Stimulated activated CD4-positive, alpha-beta T cell treated with anti-CD3 and anti-CD28 coated beads, Interleukin-4, amount 100 ng/mL, for 48 hours (primary cell): ENCODE measurements around the gene BARHL2.

ENCODE experiments used
- DNase-seq, 2 donors: peaks; one replicate each; pipeline ENCODE4 v3.0.0-alpha.2; 2020; ENCODE audit warnings: low read depth in 2 of 2

Gene BARHL2

DNA sequence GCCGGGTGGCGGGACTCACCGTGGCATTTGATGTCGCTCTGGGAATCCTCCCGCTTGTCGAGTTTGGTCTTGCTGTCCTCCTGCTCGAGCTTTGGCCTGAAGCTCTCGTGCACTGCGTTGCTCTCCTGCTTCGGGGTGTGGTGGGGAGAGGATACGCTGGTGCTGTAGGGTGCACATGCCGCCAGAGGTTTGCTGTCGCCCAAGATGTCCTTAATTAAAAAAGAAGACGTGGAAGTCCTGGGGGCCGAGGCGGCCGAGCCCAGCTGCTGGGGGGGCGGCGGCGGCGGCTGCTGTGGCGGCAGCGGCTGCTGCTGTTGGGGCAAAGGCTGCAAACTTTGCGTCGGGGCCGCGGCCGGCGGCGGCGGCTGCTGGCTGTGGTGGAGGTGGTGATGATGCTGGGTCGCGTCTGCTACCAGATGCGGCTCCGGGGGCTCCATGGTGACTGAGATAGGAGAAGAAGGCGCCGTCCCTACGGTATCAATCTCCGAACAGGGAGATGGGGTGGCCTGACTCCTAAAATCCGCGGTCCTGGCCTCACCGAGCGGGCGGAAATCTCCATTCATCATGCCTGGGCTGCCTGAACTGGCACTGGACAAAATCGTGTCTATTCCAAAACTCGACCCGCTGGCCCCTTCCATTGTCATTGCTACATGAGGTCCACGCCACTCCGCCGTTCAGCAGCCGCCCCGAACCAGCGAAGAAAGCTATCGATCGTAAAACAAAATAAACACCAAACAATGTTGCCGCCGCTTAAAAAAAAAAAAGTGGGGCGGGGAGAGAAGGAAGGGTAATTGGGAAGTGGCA lies at the start of gene BARHL2:
Gene BARHL2 (minus strand): TSS at position 751 of the 804 bp plus-strand sequence. CDS start 107 bp downstream, at position 644.
- no peak for DNase-seq

DNA sequence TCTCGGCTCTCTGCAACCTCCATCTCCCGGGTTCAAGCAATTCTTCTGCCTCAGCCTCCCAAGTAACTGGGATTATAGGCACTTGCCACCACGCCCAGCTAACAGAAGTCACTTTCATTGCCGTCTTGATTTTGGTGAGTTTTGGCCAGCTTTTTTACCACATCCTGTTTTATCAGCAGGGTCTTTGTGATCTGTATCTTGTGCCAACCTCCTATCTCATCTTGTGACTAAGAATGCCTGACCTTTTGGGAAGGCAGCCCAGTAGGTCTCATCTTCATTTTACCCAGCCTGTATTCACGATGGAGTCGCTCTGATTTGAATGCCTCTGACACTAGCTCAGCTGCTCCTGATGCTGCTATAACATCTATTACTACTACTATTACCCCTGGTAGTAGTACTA lies 46.8 kb upstream of the BARHL2 start:
- DNase-seq: no peak

DNA sequence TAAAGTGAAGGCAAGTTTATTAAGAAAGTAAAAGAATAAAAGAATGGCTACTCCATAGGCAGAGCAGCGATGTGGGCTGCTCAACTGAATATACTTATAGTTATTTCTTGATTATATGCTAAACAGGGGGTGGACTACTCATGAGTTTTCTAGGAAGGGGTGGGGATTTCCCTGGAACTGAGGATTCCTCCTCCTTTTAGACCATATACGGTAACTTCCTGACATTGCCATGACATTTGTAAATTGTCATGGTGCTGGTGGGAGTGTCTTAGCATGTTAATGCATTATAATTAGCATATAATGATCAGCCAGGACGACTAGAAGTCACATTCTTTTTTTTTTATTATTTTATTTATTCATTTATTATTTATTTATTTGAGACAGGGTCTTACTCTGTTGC lies 46.4 kb upstream of the BARHL2 start:
- no peak for DNase-seq

DNA sequence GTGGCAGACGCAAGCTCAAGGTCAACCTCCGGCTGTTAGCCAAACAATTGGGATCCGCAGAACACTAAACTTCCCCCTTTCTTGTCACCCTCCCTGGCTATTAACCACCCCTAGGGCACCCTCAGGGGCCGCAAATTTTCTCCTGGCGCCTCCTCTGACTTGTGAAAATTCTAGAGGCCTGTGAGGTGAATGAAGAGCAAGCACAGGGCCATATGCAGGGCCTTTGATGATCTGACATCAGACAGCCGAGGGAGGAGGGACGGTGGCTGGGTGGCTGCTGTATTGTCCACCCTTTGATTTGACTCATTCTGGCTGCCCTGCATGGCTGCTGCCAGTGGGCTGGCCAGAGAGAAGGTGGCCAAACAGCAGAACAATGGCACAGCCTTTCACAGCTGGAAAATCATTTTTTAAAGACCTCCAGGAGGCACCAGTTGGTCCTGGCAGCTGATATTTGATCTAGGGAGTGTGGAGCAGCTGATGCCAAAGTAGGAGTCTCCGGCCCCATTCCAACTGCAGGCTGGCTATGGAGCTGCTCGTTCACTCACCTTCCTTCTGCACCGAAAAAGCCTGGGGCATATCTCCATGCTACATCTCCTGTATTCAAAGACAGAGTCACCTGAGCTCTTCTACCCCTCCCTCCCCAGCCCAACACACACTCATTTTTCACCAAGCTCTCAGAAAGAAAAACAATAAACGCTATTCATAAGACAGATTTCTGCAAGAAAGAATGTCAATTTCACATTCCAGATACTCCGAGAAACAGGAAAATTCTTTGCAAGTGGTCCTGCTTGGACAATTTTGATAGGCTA lies 44.9 kb upstream of the BARHL2 start:
- DNase-seq: no peak

DNA sequence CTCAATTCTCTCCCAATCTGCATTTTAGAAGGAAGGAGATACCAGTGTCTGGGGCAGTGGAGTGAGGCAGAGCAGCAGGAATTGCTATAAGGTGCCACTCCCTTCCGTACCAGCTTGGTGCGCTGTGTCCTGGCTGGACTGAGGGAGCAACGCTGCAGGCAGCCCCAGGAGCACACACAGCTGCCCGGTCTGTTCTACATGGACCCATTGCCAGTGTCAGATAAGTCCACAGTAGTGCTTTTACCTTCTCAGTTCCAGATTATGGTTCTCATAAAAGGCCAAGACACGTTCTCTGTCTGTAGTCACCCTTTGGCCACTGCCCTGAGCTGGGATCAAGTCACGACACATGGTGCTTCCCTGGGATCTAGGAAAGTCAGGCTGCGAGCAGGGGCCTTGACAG lies 44.1 kb upstream of the BARHL2 start:
- DNase-seq: no peak

DNA sequence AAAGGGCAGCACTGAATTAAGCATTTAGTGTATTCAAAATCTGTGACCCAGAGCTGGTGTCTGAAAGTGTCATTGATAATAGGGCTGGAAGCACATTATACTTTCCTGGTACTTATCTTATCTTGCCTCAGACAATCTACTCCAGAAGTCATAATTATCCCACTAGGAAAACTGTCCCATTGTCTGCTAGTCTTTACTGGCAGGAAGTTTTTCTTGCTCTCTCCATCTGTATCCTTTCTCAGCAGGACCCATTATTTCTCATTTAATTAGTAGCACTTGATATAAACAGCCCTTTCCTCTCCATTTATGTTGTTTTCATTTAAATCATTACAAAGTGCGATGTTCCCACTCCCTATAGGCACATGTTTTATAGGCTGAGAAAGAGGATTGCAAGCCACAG lies 36.5 kb upstream of the BARHL2 start:
- no peak for DNase-seq

DNA sequence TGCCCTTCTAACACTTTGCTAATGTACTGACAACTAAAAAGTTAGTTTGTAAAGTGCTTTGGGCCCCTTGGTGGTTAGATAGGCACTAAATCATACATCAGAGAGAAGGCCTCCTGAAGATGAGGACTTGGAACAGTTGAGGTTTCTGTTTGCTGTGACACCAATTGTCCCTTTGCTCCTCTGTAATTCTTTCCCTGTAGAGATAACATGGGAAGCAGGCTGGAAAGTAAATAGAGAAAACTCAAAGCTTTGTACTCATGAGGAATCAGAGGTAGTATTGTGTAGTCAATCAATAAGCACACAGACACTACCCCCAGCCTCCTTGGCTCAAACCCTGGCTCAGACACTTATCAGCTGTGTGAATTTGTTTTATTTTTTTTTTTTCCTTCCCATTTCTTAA lies 31.6 kb upstream of the BARHL2 start:
- no peak for DNase-seq

DNA sequence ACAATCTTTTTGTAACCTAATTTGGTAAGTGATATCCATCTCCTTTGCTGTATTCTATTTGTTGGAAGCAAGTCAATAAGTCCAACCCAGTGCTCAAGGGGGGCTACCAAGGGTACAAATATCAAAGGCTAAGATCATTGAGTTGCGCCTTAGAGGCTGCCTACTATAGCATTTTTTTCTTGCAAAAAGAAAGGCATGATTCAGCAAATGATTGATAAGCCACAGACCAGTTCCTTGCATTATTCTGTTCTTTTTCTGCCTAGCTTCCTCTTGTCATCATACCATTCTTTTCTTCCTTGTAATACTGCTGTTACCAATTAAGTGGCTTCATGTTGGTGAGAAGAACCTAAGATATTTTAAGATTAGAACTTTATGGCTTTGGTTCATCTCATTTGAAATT lies 29.8 kb upstream of the BARHL2 start:
- no peak for DNase-seq

DNA sequence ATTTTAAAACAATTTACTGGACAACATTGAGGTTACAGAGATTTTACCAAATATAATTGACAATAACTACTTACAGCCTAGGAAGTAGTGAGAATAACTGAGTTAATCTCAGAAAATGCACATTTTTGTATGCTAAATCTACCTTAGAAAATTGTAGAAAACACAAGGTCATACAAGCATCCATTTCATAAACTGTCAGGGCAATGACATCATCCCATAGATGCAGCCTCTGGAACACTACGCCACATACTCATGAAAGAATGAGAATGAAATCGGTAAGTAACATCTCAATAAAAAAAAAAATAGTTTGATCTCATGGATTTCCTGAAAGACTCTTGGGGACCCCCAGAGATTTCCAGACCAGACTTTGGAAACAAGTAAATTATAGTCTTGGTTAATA lies 28.9 kb upstream of the BARHL2 start:
- DNase-seq: no peak

DNA sequence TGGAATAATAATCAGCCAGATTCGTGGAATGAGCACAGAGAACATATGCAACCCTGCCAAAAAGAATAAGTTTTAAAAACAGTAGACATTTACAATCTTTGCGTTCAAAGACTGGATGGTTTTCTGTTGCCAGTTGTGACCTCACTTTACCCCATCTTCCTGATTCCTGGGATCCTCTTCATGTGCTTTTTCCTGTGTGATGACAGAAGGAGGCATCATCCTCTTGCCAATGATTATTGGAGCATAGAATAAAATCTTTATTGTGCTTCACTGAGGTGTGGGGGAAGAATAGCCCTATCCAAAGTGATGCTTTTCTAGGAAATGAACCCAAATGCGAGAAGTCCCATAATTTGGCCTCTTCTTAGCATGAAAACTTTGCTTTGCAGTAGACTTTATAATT lies 15.0 kb upstream of the BARHL2 start:
- no peak for DNase-seq

DNA sequence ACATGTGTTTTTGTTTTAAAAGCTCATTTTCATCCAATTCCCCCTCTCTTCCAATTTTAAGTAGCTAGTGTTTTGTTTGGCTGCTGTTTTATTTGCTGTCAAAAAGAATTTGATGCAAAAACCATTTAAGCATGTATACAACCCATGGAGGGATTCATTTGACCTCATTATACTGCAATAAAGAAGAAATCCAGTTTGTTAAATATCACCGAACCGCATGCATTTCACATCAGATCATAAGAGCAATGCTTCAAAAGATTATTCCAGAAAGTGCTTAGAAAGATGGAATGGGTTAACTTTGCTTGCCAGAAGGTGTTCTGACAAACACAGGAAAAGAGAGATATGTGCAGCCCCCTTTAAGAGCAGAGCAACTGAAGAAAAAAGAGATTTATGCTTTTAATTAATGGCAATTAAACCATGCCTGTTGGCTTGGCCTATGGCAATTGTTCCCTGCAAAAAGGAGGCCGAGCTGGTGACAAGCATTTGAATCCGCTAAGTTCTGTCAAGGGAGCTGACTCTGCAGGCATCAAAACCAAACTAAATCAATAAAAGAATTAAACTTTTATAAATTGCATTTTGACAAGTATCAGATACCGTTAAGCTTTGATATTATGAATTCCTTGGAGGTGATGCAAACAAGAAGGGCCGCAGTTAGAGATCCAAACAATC lies 14.4 kb upstream of the BARHL2 start:
- DNase-seq: no peak

DNA sequence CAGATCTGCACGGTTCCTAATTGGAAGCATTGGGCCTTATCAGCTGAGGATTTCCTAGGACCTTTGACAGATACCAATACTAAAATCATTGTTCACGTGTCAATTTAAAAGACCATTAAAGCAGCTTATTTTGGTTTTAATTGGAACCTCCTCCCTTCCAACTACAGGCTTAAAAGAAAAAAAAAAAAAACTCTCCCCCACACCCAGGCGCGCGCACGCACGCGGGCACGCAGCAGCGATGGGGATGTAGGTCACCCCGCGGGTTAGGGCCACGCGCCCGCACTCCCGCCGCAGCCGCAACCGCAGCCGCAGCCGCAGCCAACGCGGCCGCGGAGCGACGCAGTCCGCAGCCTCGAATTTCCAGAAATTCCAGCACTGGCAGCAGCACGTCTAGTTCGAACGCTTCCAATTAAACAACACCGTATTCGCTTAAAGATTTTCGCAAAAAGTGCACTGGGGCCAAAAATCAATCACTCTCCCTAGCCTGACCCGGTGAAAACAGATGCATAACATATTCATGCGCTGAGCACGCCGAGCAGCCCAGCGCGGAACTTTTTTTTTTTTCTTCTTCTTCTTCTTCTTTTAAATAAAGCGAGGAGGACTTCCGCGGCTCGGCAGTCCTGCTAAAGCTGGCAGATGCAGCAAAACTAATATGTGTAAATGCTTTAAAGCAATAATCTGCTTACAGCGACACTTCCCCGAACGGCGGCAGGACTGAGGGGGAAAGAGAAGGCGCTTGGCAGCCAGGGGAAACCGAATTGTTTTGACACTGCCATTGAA lies 13.3 kb upstream of the BARHL2 start:
- no peak for DNase-seq

DNA sequence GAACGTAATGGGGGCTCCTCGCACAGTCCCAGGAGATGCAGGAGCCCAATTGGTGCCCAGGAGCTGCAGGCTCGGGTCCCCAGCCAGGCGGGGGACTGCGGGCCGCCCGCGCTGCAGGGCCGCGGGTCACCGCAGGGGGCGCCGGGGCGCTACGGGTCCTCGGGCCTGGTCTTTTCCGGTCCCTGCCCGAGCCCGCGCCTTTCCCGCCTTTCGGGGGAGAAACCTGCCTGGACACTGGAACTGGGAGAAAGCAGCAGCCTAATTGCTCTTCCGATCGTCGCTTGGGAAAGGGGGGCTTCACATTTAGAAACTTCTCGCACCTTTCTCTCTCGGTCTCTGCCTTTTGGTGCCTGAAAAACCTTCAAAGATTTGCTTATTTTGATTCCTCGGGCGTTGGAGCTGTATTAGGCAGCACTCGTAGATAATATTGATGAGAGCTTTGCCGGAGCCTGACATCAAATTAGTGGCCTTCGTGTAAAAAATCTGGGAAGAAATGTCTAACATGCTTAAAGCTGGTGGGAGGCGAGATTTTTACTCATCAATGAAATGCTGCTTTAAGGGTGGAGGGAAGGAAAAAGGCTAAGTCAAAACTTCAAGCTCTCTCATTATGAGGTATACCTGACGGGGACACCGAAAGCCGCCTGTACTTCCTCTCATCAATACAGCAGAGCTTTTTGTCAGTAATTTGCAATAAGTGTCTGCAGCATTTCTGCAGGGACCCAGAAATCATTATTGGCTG lies 12.6 kb upstream of the BARHL2 start:
- DNase-seq: no peak

DNA sequence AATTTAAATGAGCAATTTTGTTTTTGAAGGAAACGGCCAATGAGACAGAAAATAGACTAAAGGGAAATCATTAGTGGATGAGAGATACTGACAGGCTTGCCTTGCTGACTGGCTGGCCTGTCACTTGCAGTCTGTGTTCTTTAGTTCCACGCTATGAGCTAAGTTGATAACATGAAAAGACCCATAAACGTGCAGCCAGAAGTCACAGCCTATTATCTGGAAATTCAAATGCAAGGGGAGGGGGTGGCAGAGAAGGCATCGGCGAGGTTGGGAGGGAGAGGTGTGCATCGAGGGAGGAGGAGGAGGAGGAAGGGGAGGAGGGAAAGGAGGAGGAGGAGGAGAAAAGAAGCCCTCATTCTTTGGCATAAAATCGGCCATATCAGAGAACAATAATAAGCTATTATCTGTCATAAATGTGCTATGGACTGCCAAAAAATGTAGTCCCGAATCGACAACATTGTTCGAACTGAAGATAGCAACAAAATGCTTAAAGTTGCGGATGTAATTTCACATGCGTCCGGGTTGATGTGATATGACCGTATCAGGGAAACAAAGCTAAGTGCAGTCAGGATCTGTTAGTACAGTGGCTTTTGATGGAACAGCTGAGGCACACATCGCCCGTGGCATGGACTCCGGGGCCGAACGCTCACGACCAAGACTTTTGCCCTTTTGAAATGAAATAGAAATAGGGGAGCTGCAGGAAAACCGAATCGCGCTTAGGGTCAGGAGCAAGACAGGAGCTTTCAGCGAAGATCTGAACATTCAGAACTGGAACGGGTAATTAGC lies 11.6 kb upstream of the BARHL2 start:
- no peak for DNase-seq

DNA sequence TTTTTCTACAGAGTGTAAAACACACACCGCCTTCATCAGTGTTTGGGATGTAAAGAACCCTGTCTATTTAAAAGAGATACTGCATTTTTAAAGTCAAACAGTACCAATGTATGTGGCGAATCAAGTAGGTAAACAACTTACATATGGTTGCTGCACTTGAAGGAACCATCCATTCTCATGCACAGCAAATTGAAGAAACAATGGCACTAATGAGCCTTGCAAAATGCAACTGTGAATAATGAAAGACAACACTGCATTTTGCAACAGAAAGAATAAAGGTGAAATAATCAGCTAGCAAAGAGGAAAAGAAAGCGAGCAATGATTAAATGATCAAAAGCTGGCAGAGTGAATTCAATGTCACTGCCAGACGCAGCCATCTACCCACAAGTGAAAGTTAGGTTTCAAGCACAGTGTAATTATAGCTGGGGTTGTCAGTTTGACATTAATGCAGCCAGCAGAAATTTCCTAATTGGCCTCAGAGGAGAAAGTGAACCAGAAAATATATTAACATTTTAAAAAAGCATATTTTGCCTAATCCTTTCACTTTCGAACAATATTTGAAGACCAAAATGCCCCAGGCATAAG lies 10.9 kb upstream of the BARHL2 start:
- no peak for DNase-seq

DNA sequence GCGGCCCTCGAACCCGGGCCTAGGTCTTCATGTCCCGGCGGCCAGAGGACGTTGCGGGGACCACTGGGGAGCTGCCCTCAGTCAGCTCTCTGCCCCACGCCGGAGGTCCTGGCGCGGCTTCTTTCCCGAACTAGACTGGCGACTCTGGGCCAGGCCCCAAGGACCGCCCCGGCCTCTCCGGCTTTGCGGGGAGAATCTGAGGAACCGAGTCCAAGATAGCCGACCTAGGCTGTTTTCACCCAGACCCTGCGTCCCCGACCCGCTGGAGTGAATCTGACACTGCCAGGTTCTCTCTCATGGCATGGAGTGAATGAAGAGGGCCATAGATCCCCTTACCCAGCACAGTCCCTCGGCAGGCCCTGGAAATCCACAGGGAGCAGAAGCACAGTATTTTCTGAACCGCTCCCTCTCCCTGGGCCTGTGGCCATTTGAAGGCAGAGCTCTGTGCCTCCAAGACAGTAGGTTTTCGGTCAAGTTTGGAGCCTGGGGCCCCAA lies 9.9 kb upstream of the BARHL2 start:
- no peak for DNase-seq

DNA sequence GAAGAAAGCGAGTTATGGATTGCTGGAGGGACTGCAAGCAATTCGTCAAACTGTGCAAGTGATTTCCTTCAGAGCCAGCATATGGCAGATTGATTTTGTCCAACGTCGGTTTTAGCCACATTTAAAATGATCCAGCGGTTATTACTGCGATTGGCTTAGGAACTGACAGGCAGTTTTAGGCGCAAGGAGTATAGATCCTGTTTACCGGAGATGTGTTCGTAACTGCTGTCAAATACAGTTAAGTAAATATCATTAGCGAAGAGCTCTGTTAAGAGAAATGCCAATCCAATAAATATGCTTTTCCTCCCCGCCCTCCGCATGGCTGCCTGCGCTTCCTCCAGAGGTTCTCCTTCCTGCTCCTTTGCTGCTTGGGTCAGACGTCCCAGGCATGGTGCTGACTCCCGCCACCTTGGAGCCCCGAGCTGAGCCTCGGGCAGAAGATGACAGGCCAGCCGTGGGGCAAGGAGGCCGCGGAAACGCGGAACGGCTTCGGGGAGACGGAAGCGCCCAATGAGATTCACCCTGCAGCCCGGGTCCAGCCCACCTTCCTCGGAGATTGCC lies 9.4 kb upstream of the BARHL2 start:
- no peak for DNase-seq

DNA sequence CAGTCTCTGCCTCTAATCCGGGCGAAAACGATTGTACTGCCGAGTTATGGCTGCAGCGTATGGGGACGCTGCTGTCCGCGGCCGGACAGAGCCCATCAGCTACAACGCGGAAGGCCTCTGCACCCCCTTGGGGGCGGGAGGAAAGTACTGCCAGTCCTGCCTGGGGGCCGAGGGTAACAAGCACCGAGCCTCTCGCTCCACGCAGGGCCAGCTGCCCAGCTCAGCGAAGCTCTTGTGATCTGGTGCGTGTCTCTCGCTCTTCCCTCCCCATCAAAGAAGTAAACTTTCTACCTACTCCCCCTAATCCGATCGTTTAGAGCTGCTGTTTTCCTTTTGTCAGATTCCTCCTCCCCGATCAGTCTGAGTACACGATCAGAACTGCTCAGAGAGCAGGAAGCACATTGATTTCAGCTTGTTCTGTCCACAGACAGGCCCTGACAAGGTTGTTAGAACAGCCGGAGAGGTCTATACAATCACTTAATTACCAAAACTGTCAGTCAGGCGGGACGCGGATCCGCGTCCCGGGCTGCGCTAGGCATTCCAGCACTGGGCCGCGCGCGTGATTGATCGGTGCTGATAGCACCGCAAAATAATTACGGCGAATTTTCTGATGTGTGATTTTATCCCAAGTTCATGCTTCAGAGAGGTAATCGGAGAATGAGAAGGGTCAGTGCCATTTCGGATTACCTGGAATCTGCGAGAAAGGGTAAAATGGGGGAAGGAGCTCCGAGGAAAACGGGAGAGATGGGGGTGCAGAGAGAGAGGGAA lies 8.7 kb upstream of the BARHL2 start:
- no peak for DNase-seq
